Right renal pelvis (tissue), 4 donors: ENCODE measurements around the gene HEPHL1. TPM values are rescaled to one million over a fixed set of nuclear protein-coding genes. Genes with fewer than 3 reads are reported as not detected.
A peak's percentile ranks its signal among the peaks of the same experiment; 100 is the strongest.
"Not testable (repeated sequence)": the region's sequence is repeated elsewhere in the genome, so short reads cannot be mapped to it uniquely, and the experiment has no call there.

Experiments used
- DNase-seq, 4 donors: peaks; one replicate each; pipeline ENCODE4 v3.0.0-alpha.2; 2013; ENCODE audit warnings: low read depth in 4 of 4, low spot score in 3 of 4, missing footprints in 1 of 4
- polyA plus RNA-seq, 4 donors: library from polyadenylated mRNA; unstranded; fragments of 120-200 nt; gene quantifications; one replicate each; pipeline ENCODE4 v1.2.1, GENCODE V29; 2013; ENCODE audit not compliant: insufficient read length in 4 of 4

Gene HEPHL1
- under 1 TPM in 3 of 4 donors, not detected in 1; 0.16 to 0.47 (median 0.20) TPM for polyA plus RNA-seq

GRCh38 chr11:94020777-94021481 lies at the start of gene HEPHL1:
Gene HEPHL1 (plus strand): TSS chr11:94021354. CDS start chr11:94021369, 15 bp downstream.
- peak in 1 of 4 donors; percentile 12 for DNase-seq

GRCh38 chr11:93972790-93973189 lies 48.4 kb upstream of the HEPHL1 start:
- DNase-seq, result no peak

- not testable (repeated sequence) for DNase-seq
Observed at GRCh38 chr11:93973322-93974051, 47.7 kb upstream of the HEPHL1 start.

GRCh38 chr11:93974759-93975158 lies 46.4 kb upstream of the HEPHL1 start:
- DNase-seq, result no peak

GRCh38 chr11:93976577-93977254 lies 44.4 kb upstream of the HEPHL1 start:
- not testable (repeated sequence) for DNase-seq

GRCh38 chr11:93983542-93984195 lies 37.5 kb upstream of the HEPHL1 start:
- no peak for DNase-seq

GRCh38 chr11:93984196-93984567 lies 37.0 kb upstream of the HEPHL1 start:
- peak in 3 of 4 donors; percentile 18 to 27 (median 20) for DNase-seq

- DNase-seq, result no peak
Observed at GRCh38 chr11:93984936-93985335, 36.2 kb upstream of the HEPHL1 start.

- no peak for DNase-seq
Observed at GRCh38 chr11:93986716-93987115, 34.4 kb upstream of the HEPHL1 start.

- DNase-seq, result no peak
Observed at GRCh38 chr11:93988455-93988854, 32.7 kb upstream of the HEPHL1 start.

- no peak for DNase-seq
Observed at GRCh38 chr11:93988912-93989311, 32.2 kb upstream of the HEPHL1 start.

GRCh38 chr11:93993747-93994146 lies 27.4 kb upstream of the HEPHL1 start:
- DNase-seq, result no peak

GRCh38 chr11:93997741-93998140 lies 23.4 kb upstream of the HEPHL1 start:
- DNase-seq, result no peak

- DNase-seq, result no peak
Observed at GRCh38 chr11:94000659-94001058, 20.5 kb upstream of the HEPHL1 start.

- no peak for DNase-seq
Observed at GRCh38 chr11:94002226-94002625, 18.9 kb upstream of the HEPHL1 start.

- DNase-seq, result no peak
Observed at GRCh38 chr11:94007426-94007825, 13.7 kb upstream of the HEPHL1 start.

GRCh38 chr11:94007906-94008305 lies 13.2 kb upstream of the HEPHL1 start:
- no peak for DNase-seq

- no peak for DNase-seq
Observed at GRCh38 chr11:94010136-94010535, 11.0 kb upstream of the HEPHL1 start.

- DNase-seq, result no peak
Observed at GRCh38 chr11:94011478-94011877, 9.7 kb upstream of the HEPHL1 start.

GRCh38 chr11:94017446-94017845 lies 3.7 kb upstream of the HEPHL1 start:
- DNase-seq, result no peak

- no peak for DNase-seq
Observed at GRCh38 chr11:94018721-94019120, 2.4 kb upstream of the HEPHL1 start.
